Stimulated activated CD4-positive, alpha-beta T cell treated with anti-CD3 and anti-CD28 coated beads, TNF-alpha, amount 100 ng/mL, for 4 hours (primary cell): ENCODE results near the gene MRGPRX1.
"Not testable (repeated sequence)": the region's sequence is repeated elsewhere in the genome, so short reads cannot be mapped to it uniquely, and the experiment has no call there.

ENCODE experiments used
- DNase-seq, 3 experiments: peaks; one replicate each; pipeline ENCODE4 v3.0.0-alpha.2; 2020; ENCODE audit warnings: low read depth in 3 of 3

Gene MRGPRX1

GRCh38 chr11:18939314-18939713 lies at the start of gene MRGPRX1:
Gene MRGPRX1 (minus strand): TSS chr11:18939414. CDS start chr11:18934784, 4,630 bp downstream.
- no peak for DNase-seq

GRCh38 chr11:18987454-18988231 lies 48.4 kb upstream of the MRGPRX1 start:
- DNase-seq, result no peak

- DNase-seq, result no peak
These were observed 47.5 kb upstream of the MRGPRX1 start for GRCh38 chr11:18986744-18987143.

GRCh38 chr11:18981897-18982296 lies 42.7 kb upstream of the MRGPRX1 start:
- no peak for DNase-seq

GRCh38 chr11:18974192-18974591 lies 35.0 kb upstream of the MRGPRX1 start:
- no peak for DNase-seq

- no peak for DNase-seq
These were observed 33.1 kb upstream of the MRGPRX1 start for GRCh38 chr11:18972336-18972735.

GRCh38 chr11:18969720-18970119 lies 30.5 kb upstream of the MRGPRX1 start:
- DNase-seq, result no peak

GRCh38 chr11:18958221-18958910 lies 19.2 kb upstream of the MRGPRX1 start:
- no peak for DNase-seq

GRCh38 chr11:18956630-18957029 lies 17.4 kb upstream of the MRGPRX1 start:
- DNase-seq, result no peak

GRCh38 chr11:18936002-18936673 lies 3.1 kb downstream of the MRGPRX1 start:
- no peak for DNase-seq

GRCh38 chr11:18934195-18934814 lies 4.9 kb downstream of the MRGPRX1 start:
- DNase-seq, result no peak

- no peak for DNase-seq
These were observed 11.5 kb downstream of the MRGPRX1 start for GRCh38 chr11:18927550-18928322.

GRCh38 chr11:18925426-18925825 lies 13.8 kb downstream of the MRGPRX1 start:
- not testable (repeated sequence) for DNase-seq

- no peak for DNase-seq
These were observed 26.3 kb downstream of the MRGPRX1 start for GRCh38 chr11:18912883-18913282.

- DNase-seq, result no peak
These were observed 31.8 kb downstream of the MRGPRX1 start for GRCh38 chr11:18907391-18907790.

GRCh38 chr11:18900637-18901036 lies 38.6 kb downstream of the MRGPRX1 start:
- not testable (repeated sequence) for DNase-seq

- DNase-seq, result not testable (repeated sequence)
These were observed 39.0 kb downstream of the MRGPRX1 start for GRCh38 chr11:18900151-18900611.

GRCh38 chr11:18891712-18892111 lies 47.5 kb downstream of the MRGPRX1 start:
- not testable (repeated sequence) for DNase-seq

GRCh38 chr11:18890615-18891014 lies 48.6 kb downstream of the MRGPRX1 start:
- no peak for DNase-seq
